Astrocyte (in vitro differentiated cells and primary cell): ENCODE data around the gene TMEM120B. TPM values are rescaled to one million over a fixed set of nuclear protein-coding genes. Genes with fewer than 3 reads are reported as not detected.

Experiments
- DNase-seq: peaks from one replicate; pipeline ENCODE4 v3.0.0-alpha.2; 2010; ENCODE audit warnings: low read depth
- FAIRE-seq: peaks from 2 replicates; lab custom pipeline; 2011; peaks lifted over from hg19 to GRCh38; lab: Jason Lieb, UNC
- H2AFZ ChIP-seq: 2 replicates; pipeline ENCODE4 v1.6.0; 2012; ENCODE audit warnings: low read depth, low read length, inconsistent platforms
- H3K27ac ChIP-seq: 2 replicates; pipeline ENCODE4 v1.5.1; 2011; ENCODE audit warnings: low read depth, low read length, inconsistent platforms
- H3K27me3 ChIP-seq: 2 replicates; pipeline ENCODE4 v1.6.0; 2011; ENCODE audit warnings: low read length, inconsistent platforms; ENCODE audit not compliant: insufficient read depth
- H3K36me3 ChIP-seq: 2 replicates; pipeline ENCODE4 v1.5.1; 2011; ENCODE audit warnings: low read length, inconsistent platforms; ENCODE audit not compliant: insufficient read depth
- H3K4me1 ChIP-seq: 2 replicates; pipeline ENCODE4 v1.5.1; 2011; ENCODE audit warnings: low read length, inconsistent platforms; ENCODE audit not compliant: insufficient read depth
- H3K4me2 ChIP-seq: 2 replicates; pipeline ENCODE4 v1.6.0; 2012; ENCODE audit warnings: low read length, inconsistent platforms
- H3K4me3 ChIP-seq: 2 replicates; pipeline ENCODE4 v1.5.1; 2011; ENCODE audit warnings: low read depth, mild to moderate bottlenecking, low read length, inconsistent platforms; ENCODE audit not compliant: insufficient read depth
- H3K79me2 ChIP-seq: 2 replicates; pipeline ENCODE4 v1.6.0; 2012; ENCODE audit warnings: mild to moderate bottlenecking, low read length, inconsistent platforms; ENCODE audit not compliant: insufficient read depth
- H3K9ac ChIP-seq: 2 replicates; pipeline ENCODE4 v1.6.0; 2012; ENCODE audit warnings: mild to moderate bottlenecking, low read length, inconsistent platforms
- H3K9me3 ChIP-seq: 2 replicates; pipeline ENCODE4 v1.5.1; 2012; ENCODE audit warnings: low read depth, mild to moderate bottlenecking, low read length, inconsistent platforms; ENCODE audit not compliant: insufficient read depth
- H4K20me1 ChIP-seq: 2 replicates; pipeline ENCODE4 v1.6.0; 2012; ENCODE audit warnings: low read length, inconsistent platforms; ENCODE audit not compliant: insufficient read depth
- H3K27ac Mint-ChIP-seq: one replicate; pipeline ENCODE4 v1.8.0; 2021; ENCODE audit warnings: mild to moderate bottlenecking, mixed read lengths; ENCODE audit not compliant: unreplicated experiment
- H3K27me3 Mint-ChIP-seq: one replicate; pipeline ENCODE4 v1.8.0; 2021; ENCODE audit warnings: low read depth, mixed read lengths; ENCODE audit not compliant: unreplicated experiment
- H3K36me3 Mint-ChIP-seq: one replicate; pipeline ENCODE4 v1.8.0; 2021; ENCODE audit warnings: low read depth, mixed read lengths; ENCODE audit not compliant: unreplicated experiment
- H3K4me1 Mint-ChIP-seq: one replicate; pipeline ENCODE4 v1.8.0; 2021; ENCODE audit warnings: low read depth, mixed read lengths; ENCODE audit not compliant: unreplicated experiment
- H3K4me3 Mint-ChIP-seq: one replicate; pipeline ENCODE4 v1.8.0; 2021; ENCODE audit warnings: mild to moderate bottlenecking, moderate library complexity, mixed read lengths; ENCODE audit not compliant: unreplicated experiment
- H3K9me3 Mint-ChIP-seq: one replicate; pipeline ENCODE4 v1.8.0; 2021; ENCODE audit warnings: mild to moderate bottlenecking, mixed read lengths; ENCODE audit not compliant: unreplicated experiment
- CTCF ChIP-seq: IDR thresholded peaks from 2 replicates; pipeline ENCODE4 v1.5.1; 2011; ENCODE audit warnings: low read depth, mild to moderate bottlenecking, inconsistent platforms, low read length, moderate library complexity; ENCODE audit not compliant: insufficient read depth
- EZH2 ChIP-seq: IDR thresholded peaks from 2 replicates; pipeline ENCODE4 v1.6.1; 2012; ENCODE audit warnings: mild to moderate bottlenecking, low read length, inconsistent platforms; ENCODE audit not compliant: insufficient read depth
- total RNA-seq: library from RNA; stranded (reverse); gene quantifications from 2 replicates; pipeline ENCODE4 v1.2.1, GENCODE V29; 2021

TMEM120B gene
- total RNA-seq, 1 donor from 2014 or later: 36.0 TPM

DNA sequence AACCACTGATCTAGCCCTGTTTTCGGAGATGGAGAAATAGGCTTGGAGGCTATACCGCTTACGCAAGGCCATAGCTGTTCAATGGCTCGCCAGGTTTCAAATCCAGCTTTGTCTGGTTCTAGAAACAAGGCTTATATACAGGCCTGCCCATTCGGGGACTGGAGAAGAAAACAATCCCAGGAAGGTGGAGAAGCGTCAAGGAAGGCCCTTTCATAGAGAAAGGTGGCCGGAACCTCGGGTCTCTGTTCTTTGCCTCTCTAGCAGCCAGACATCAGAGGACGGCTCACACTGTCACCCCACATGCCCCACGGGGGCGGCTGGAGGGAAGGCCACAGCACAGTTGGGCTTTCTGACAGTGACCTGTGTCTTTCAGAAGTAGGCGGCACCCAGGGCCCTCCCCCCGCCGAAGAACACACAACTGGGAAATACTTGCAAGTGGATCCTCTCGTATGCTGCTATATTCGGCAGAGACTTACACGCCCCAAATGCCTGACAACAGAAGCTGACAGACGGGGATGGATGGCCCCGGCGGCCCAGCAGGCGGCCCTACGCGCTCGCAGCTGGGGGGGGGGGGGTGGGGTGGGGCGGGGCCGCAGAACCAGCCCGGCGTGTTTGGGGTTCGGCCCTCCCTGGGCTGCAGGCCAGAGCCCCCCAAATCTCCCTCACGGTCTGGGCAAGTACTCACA, 86.7 kb downstream of the TMEM120B start:
- no peaks in the 10 kb centered on the region for H3K9me3 ChIP-seq
- H3K4me1 ChIP-seq: peaks cover 60% of the 10 kb centered on the region
- H3K4me3 ChIP-seq: peak overlapping the region; percentile 65
- Mint-ChIP-seq H3K4me3 (peak overlapping the region; percentile 86), H3K36me3 (peaks cover 3% of the 10 kb centered on the region), H3K27me3 (no peaks in the 10 kb centered on the region), H3K9me3 (no peaks in the 10 kb centered on the region), H3K27ac (peak overlapping the region; percentile 90), H3K4me1 (peaks cover 35% of the 10 kb centered on the region)
- H4K20me1 ChIP-seq: peaks cover 25% of the 10 kb centered on the region
- no peak overlapping the region for H2AFZ ChIP-seq
- TF ChIP-seq EZH2 (no peak), CTCF (no peak)
- FAIRE-seq: no peak
- no peaks in the 10 kb centered on the region for H3K27me3 ChIP-seq
- H3K9ac ChIP-seq: peak overlapping the region; percentile 100
- H3K36me3 ChIP-seq: no peaks in the 10 kb centered on the region
- peak overlapping the region; percentile 91 for H3K4me2 ChIP-seq
- peak; percentile 86 for DNase-seq
- H3K79me2 ChIP-seq: peaks cover 65% of the 10 kb centered on the region
- peak overlapping the region; percentile 99 for H3K27ac ChIP-seq

DNA sequence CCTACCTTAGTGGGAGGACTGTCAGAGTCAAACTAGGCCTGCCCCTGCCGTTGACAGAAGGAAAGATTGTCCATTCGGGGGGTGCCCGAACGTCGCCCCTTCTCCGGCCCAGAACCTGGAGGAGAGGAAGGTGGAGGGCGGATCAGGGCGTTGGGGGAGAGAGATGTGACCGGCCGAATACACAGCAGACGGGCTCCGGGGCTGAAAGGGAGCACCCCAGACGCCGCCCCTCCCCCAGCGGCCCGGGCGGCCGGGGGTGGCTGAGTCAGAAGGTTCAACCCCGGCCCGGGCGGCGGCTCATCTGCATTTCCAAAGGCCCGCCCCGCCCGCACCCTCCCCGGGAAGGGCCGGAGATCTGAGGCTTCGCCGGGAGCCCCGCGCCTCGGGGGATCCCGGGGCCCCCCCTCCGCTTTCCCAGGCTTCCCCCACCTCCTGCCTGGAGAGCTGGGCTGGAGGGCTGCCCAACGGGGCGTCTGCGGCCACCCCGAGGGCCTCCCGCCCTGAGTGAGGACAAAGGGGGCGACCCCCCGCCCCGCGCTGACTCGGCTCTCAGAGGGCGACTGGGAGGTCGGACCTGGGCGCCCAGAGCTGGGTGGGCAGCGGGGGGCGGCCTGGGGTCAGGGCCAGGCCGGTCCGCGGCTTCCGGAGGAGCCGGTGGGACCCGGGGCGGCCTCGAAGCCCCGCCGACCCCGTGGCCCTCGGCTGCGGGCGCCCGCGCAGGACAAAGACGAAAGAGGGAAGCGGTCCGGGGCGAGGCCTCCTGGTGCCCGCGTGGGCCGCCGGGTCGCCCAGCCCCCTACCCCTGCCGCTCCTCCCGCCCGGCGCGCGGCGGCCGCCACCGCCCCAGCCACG, 87.5 kb downstream of the TMEM120B start:
- peak overlapping the region; percentile 65 for H3K4me3 ChIP-seq
- H4K20me1 ChIP-seq: peaks cover 24% of the 10 kb centered on the region
- peak overlapping the region; percentile 90 for H3K27ac Mint-ChIP-seq
- H3K9ac ChIP-seq: peak overlapping the region; percentile 100
- H2AFZ ChIP-seq: no peak overlapping the region
- peaks cover 71% of the 10 kb centered on the region for H3K79me2 ChIP-seq
- no peaks in the 10 kb centered on the region for H3K36me3 ChIP-seq
- H3K36me3 Mint-ChIP-seq: peaks cover 3% of the 10 kb centered on the region
- H3K4me1 Mint-ChIP-seq: peaks cover 28% of the 10 kb centered on the region
- peak; percentile 77 for DNase-seq
- no peaks in the 10 kb centered on the region for H3K27me3 ChIP-seq
- H3K4me1 ChIP-seq: peaks cover 52% of the 10 kb centered on the region
- H3K9me3 ChIP-seq: no peaks in the 10 kb centered on the region
- H3K9me3 Mint-ChIP-seq: no peaks in the 10 kb centered on the region
- no peak for FAIRE-seq
- peak overlapping the region; percentile 91 for H3K4me2 ChIP-seq
- H3K4me3 Mint-ChIP-seq: peak overlapping the region; percentile 85
- H3K27ac ChIP-seq: peak overlapping the region; percentile 99
- H3K27me3 Mint-ChIP-seq: no peaks in the 10 kb centered on the region
- no peak for TF ChIP-seq CTCF
- TF ChIP-seq EZH2: no peak
